BJ (cell line): Measurements from ENCODE around the gene QTRT2. TPM values are rescaled to one million over a fixed set of nuclear protein-coding genes. Genes with fewer than 3 reads are reported as not detected.
A peak's percentile ranks its signal among the peaks of the same experiment; 100 is the strongest.

Experiments used
- CTCF ChIA-PET: fragments of 350-600 bp; formaldehyde crosslinking; extraction: SDS; loops from one replicate; lab custom pipeline; 2021; ENCODE audit warnings: antibody characterized with exemption, inconsistent platforms; lab: Yijun Ruan, JAX
- POLR2A ChIA-PET: fragments of 300-600 bp; sonication (Branson Sonifier 250); formaldehyde crosslinking; extraction: SDS; loops from one replicate; lab custom pipeline; 2021; ENCODE audit warnings: antibody characterized with exemption; lab: Charles Lee
- DNase-seq: peaks from one replicate; pipeline ENCODE4 v3.0.0-alpha.2; 2011; ENCODE audit warnings: low read depth
- H3K27me3 ChIP-seq: 2 replicates; pipeline ENCODE4 v1.6.0; 2011; ENCODE audit warnings: low read length; ENCODE audit not compliant: control insufficient read depth, insufficient read depth
- H3K36me3 ChIP-seq: 2 replicates; pipeline ENCODE4 v1.5.1; 2011; ENCODE audit warnings: low read length; ENCODE audit not compliant: control insufficient read depth, insufficient read depth
- H3K4me3 ChIP-seq: 2 replicates; pipeline ENCODE4 v1.5.1; 2011; ENCODE audit warnings: low read depth, mild to moderate bottlenecking, control low read depth, low read length
- polyA minus RNA-seq: library from RNA; depleted of rRNA, polyadenylated mRNA; stranded (reverse); fragments of >200 nt; gene quantifications from 2 replicates; pipeline ENCODE4 v1.2.3, GENCODE V29; 2011; rRNA and poly(A)+ RNA removed
- polyA plus RNA-seq: library from polyadenylated mRNA; depleted of rRNA; stranded (reverse); fragments of >200 nt; gene quantifications from 2 replicates; pipeline ENCODE4 v1.2.3, GENCODE V29; 2011; rRNA removed
- TF ChIP-seq, protein P1 (sequence below): IDR thresholded peaks from 2 replicates; pipeline ENCODE4 v1.5.1; 2011; ENCODE audit warnings: low read depth, mild to moderate bottlenecking, control low read depth, inconsistent platforms, low read length, moderate library complexity; ENCODE audit not compliant: insufficient read depth

The QTRT2 gene
- polyA plus RNA-seq = 5.3 and 7.5 TPM in 2 replicates
- polyA minus RNA-seq = 8.2 and 8.3 TPM in 2 replicates

DNA sequence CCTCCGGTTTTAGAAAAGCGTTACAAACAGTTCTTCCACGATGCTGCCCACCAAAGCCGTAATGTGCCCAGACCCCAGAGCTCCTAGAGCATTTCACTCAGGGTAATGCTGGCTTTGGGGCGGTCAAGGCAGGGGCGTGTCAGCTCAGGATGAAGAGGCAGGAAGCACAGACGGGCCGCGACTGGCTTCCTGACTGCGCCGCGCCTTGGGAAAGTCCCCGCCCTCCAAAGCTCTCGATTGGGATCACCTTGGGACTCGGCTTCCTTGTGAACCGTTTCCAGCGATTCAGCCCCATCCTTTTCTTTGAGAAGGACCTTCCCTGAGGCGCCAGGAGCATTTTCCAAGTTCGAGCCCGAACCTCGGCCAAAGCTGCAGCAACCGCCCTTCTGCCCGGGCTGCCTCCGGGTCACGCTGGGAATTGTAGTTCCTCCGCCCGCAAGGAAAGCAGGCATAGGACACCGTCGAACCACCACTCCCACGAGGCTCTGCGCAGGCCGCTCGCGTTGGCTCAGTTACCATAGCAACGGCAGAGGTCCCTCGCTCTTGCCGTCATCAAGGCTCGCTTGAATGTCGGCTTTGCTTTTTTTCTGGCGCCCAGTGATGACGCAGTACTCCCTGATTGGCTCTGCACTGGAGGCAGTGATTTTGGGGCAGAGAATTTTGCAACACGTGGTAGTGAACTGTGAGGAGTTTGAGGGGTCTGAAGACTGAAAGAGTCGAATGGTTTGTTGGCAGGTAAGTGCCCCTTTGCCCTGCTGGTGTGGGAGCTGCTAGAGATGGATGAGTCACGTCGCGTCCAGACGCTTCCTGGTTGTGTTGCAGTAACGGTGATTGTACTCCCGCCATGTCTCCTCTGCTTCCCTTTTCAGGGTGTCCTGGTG is at the start of gene QTRT2, which contains the start of gene CCDC191:
QTRT2 (plus strand) TSS at position 608 of the 881 bp plus-strand sequence. CDS start 8,521 bp downstream, outside the sequence.
CCDC191 (minus strand) TSS at position 397 of the 881 bp plus-strand sequence; CDS start at position 337, 60 bp downstream.
- ChIA-PET CTCF (interaction anchor here (0.9 to 1.2 kb wide), 2 partner anchors 212 to 320 kb away, joined by 3 to 4 read pairs; no protein-coding TSS in a partner anchor), POLR2A (no interaction called here)
- H3K4me3 ChIP-seq = peak within 1 kb of the TSS; percentile 81
- H3K27me3 ChIP-seq = no peaks in the 10 kb centered on the region
- no peaks in the 10 kb centered on the region for H3K36me3 ChIP-seq
- DNase-seq = peak; percentile 95
- TF ChIP-seq, protein P1, sequence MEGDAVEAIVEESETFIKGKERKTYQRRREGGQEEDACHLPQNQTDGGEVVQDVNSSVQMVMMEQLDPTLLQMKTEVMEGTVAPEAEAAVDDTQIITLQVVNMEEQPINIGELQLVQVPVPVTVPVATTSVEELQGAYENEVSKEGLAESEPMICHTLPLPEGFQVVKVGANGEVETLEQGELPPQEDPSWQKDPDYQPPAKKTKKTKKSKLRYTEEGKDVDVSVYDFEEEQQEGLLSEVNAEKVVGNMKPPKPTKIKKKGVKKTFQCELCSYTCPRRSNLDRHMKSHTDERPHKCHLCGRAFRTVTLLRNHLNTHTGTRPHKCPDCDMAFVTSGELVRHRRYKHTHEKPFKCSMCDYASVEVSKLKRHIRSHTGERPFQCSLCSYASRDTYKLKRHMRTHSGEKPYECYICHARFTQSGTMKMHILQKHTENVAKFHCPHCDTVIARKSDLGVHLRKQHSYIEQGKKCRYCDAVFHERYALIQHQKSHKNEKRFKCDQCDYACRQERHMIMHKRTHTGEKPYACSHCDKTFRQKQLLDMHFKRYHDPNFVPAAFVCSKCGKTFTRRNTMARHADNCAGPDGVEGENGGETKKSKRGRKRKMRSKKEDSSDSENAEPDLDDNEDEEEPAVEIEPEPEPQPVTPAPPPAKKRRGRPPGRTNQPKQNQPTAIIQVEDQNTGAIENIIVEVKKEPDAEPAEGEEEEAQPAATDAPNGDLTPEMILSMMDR = no peak

DNA sequence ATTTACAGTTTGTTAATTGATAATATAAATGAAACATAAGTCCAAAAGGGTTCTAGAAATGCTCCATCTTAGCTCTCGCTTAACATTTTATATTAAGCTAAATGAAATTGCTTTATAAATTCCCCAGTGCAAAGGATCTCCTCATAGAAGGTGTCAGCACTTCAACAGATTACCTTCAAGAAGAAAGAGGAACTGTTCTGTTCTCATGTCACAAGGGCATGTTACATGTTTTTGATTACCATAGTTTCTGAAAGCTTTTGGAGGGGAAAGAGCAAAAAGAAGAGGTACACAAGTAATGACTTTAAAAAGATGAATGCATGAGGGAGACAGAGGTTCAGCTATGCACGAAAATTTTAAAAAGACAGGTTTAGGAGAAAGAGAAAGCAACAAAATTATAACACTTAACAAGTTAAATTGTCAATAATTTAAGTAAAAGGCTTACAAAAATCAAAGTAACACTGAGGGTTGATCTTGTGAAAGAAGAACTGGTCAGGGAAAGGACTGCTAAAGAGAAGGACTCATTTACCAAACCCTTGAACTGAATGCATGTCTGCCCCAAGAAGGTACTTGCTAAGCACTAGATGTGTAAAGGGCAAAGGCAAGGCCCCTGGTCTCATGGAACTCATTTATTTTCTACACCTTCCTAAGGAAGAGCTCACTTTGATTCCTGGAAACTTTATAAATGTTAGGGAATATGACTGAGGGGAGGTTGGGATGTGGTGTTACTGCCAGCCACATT is 45.3 kb upstream of the QTRT2 start:
- TF ChIP-seq, protein P1 = no peak
- CTCF ChIA-PET = no interaction called here
- Histone ChIP-seq H3K4me3 (no peak overlapping the region), H3K36me3 (peaks cover 1% of the 10 kb centered on the region; the same call in 1 of the 2 replicates), H3K27me3 (no peaks in the 10 kb centered on the region)
- POLR2A ChIA-PET = no interaction called here
- DNase-seq = no peak

DNA sequence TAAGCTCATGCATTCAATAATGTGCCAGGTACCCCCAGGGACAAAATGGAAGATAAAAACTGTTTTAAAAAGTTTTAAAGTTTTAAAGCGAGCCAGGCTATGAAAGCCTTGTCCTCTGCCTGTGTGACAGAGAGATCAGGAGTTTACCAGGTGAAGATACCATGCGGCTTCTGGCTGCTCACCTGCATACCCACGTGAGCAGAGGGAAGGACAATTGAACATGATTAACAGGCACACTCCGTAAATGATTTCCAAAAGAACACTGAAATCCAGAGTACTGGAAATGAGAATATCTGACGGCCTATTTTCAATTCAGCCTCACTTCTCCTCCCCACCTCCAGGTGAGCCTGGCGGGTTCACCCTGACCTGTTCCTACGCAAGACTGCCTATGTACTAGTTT is 42.3 kb upstream of the QTRT2 start:
- DNase-seq = no peak
- TF ChIP-seq, protein P1 = no peak
- no peaks in the 10 kb centered on the region for H3K27me3 ChIP-seq
- CTCF ChIA-PET = no interaction called here
- H3K36me3 ChIP-seq = peaks cover 1% of the 10 kb centered on the region; the same call in 1 of the 2 replicates
- POLR2A ChIA-PET = no interaction called here
- H3K4me3 ChIP-seq = no peak overlapping the region

DNA sequence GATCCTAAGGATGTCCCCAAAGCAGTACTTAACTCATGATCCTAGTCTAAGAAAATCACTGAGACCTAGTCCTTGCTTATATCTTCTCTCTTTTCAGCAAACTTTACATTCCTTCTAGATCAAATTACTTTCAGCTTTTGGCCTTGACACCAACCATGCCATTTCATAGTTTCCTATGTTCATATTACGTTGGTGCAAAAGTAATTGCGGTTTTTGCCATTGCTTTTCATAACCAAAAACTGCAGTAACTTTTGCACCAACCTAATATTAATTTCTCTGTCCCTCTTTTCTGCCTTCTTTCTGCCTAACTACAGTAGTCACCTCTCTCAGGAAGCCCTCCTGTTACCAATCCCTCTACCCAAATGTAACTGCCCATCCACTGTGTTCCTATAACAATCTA is 37.1 kb upstream of the QTRT2 start:
- no peak for DNase-seq

More for the DNA sequence above, 37.1 kb upstream of the QTRT2 start:
- H3K4me3 ChIP-seq = no peak overlapping the region
- no peaks in the 10 kb centered on the region for H3K27me3 ChIP-seq
- TF ChIP-seq, protein P1 = no peak
- ChIA-PET POLR2A (no interaction called here), CTCF (interaction anchor here (1.5 kb wide), 1 partner anchor 175 kb away, joined by 3 read pairs; no protein-coding TSS in a partner anchor)
- H3K36me3 ChIP-seq = no peaks in the 10 kb centered on the region
